GM21529 (cell line): ENCODE results near the gene PRR12.

Source experiments
- ATAC-seq: cut with Tn5 transposase; IDR thresholded peaks from one replicate; pipeline ENCODE4 v1.9.1; 2021; ENCODE audit not compliant: unreplicated experiment

The PRR12 gene

GRCh38 chr19:49590971-49591730 is at the start of gene PRR12:
TSS of gene PRR12 (plus strand) at chr19:49591182. CDS start at chr19:49591655, 473 bp downstream.
- no peak for ATAC-seq

- ATAC-seq, result no peak
Observed at GRCh38 chr19:49541914-49542313, 49.1 kb upstream of the PRR12 start.

- ATAC-seq, result no peak
Observed at GRCh38 chr19:49542446-49542845, 48.5 kb upstream of the PRR12 start.

- no peak for ATAC-seq
Observed at GRCh38 chr19:49543032-49543431, 48.0 kb upstream of the PRR12 start.

DNA sequence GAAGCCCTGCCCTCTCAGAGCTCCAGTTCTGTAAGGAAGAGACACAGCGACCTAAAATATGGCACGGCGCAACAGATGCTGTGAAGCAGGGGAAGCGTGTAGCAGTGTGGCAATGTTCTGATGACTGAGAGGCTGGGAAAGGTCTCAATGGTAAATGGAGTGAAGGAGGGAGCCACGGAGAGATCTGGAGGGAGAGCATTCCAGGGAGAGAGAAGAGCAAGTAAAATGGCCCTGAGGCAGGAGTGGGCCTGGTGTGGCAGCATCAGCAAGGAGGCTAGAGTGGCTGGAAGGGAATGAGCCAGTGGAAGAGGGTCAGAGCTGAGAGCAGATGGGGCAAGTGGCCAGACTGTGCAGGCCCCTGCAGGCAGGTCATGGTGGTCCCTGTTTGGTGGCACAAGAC is 46.8 kb upstream of the PRR12 start:
- no peak for ATAC-seq

- ATAC-seq, result no peak
Observed at GRCh38 chr19:49546825-49547565, 44.0 kb upstream of the PRR12 start.

DNA sequence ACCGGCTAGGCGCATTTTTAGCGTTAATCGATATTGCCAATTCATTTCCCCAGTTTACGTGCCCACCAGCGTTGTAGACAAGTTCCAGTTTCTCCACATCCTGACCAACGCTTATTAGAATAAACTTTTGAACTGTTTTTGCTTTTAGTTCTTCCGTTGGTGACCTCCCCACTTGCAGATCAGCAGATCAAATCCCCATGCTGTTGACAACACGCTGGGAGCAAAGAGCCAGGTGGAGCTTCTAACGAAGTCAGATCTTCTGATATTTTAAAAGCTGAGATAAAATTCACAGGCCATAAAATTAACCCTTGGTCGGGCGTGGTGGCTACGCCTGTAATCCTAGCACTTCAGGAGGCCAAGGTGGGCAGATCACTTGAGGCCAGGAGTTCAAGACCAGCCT is 41.9 kb upstream of the PRR12 start:
- no peak for ATAC-seq

DNA sequence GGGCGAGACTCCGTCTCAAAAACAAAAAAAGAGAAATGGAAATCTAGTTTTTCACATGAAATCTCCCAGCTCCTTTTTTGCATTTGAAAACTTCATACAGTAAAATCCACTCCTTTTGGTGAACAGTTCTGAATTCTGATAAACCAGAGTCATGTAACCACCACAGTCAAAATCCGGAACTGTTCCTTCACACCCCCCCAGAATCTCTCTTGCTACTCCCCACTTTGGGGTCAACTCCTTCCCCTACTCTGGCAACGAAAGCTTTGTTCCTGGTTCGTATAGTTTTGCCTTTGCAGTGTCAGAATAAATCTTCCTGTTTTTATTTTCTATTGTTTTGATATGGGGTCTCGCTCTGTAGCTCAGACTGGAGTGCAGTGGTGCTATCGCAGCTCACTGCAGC is 39.5 kb upstream of the PRR12 start:
- ATAC-seq, result no peak

- no peak for ATAC-seq
Observed at GRCh38 chr19:49552749-49553148, 38.2 kb upstream of the PRR12 start.

DNA sequence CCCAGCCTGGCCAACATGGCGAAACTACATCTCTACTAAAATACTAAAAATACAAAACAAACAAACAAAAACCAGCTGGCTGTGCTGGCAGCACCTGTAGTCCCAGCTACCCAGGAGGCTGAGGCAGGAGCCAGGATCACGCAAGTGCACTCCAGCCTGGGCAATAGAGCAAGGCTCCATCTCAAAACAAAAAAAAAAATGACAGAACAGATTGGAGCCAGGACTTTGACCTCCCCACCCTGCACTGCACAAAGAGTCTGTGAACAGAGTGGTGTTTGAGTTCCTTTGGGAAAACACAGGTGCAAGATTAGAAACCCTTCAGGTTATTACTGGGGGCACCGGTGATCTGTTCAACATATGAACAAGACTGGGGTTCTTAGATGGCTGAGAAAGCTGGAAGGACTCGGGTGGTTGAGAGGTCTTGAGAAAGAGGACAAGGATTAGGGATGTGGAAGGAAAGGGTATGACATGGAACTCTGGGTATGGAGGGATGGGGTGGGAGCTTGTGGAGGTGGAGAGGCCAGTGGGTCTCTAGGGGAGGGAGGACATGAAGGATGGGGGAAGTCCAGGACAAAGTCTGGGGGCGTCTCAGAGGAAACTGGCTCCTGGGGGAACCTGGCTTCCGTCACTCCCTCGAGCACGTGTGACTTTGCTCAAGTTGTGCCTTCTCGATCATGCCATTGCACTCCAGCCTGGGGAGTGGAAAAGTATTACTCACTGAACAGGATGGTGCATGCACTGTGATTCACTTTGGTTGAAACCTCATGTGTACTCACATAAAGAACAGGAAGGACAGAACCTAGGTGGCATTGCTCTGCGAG is 37.3 kb upstream of the PRR12 start:
- ATAC-seq, result no peak

GRCh38 chr19:49554701-49555181 is 36.2 kb upstream of the PRR12 start:
- ATAC-seq, result no peak

DNA sequence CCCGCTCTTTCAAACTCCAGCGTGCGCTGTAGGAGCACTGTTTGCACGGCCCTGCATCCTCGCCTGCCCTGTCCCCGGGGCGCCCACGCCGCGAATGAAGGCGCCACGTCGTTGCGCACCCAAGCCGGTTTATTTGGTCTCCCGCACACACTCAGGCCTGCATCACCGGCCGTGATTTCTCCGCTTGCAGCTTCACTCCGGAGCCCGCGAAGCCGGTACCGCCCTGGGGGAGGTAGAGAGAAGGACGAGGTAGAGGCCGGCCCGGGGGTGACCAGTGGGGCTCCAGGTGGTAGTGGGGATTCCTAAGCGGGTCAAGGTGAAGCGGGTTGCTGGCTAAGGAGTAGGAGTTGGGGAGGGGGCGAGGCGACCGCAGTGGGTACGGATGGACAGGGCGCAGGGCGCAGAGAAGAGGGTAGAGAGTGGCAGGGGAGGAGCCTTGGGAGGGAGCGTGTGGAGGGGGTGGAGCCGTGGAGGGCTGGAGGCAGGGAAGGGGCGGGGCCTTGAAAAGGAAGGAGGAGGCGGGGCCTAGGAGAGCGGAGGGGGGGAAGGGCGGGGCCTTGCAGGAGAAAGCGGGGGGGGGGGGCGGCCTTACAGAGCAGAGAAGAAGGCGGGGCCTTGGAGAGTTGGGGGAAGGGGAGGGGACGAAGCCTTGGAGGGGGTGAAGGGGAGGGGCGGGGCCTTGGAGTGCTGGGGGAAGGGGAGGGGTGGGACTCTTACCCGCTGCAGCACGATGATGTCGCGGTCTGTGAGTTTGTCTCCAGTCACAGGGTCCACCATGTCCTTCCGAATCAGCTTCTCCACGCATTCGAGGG is 35.2 kb upstream of the PRR12 start:
- ATAC-seq, result no peak

DNA sequence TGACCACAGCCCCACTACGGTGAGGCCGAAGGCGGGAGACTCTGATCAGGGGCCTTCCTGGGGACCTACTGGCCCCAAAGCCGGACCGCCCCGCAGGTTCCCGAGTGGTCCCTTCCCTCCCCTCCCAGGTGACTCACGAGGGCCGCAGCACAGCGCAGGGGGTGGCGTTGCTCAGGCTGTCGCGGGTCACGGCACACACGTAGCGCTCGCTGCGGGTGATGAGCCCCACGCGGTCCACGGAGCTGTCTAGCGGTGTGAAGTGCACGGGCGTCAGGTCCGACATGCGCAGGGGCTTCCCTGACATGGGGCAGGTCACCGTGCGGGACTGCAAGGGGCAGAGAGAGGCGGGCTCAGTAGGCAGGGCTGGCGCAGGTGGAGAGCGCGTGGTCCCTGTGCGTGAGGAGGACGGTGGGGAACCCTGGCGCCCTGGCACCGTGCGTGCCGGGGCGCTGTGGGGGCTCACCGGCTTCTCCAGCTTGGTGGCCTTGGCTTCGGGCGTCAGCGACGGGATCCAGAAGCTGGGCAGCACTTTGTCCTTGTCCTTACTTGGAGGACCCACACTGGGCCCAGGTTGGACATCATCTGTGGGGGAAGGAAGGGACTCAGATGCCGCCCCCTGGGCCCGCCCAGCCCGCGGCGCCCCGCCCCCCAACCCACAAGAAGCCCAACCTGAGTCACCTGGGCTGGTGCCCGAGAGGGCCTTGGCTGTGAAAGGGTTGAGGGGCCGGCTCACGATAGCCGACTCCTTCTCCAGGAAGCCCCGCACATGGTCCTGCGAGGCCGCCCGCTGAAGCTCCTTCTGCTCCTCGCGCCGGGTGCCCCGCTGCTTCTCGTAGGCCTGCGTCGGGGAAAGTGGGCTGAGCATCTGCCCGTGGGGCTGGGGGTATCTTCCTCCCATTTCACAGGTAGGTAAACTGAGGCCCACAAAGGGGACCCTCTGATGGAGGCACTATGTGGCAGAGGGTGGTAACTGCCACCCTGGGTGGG is 34.3 kb upstream of the PRR12 start:
- no peak for ATAC-seq

GRCh38 chr19:49557641-49558325 is 33.2 kb upstream of the PRR12 start:
- no peak for ATAC-seq

GRCh38 chr19:49558591-49558990 is 32.4 kb upstream of the PRR12 start:
- ATAC-seq, result no peak

GRCh38 chr19:49559443-49559842 is 31.5 kb upstream of the PRR12 start:
- no peak for ATAC-seq

DNA sequence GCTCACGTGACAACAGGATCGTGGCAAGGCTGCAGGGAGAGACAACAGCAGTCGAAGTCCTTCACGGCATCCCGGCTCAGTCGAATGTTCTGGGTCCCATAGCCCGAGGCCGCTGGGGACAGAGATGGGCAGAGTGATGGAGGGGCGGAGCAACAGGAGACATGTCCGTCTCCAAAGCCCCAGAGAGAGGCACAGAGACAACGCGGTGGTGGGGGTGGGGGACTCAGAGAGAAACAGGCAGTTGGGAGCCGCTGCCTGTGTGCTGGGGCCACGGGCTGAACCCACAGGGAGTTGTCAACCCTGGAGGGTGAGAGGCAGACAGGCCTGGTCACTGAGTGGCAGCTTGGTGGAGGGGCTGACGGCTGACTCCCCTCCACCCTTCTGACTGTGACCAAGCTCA is 31.1 kb upstream of the PRR12 start:
- ATAC-seq, result no peak

GRCh38 chr19:49560358-49560900 is 30.6 kb upstream of the PRR12 start:
- ATAC-seq, result no peak

DNA sequence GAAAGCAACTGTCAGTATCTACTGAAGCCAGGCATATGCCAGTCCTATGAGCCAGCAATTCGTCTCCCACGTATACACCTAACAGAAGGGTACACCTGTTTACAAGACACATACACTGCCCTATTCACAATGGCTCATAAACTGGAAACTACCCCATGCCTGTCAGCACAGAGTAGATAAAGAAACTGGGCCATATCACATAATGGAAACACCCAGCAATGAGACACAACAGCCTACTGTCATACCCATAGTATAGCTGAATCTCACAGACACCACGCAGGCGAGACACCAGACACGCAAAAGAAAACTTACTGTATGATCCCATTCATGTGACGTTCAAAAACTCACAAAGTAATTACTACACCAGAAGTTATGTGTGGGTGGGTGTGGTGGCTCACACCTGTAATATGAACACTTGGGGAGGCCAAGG is 26.4 kb upstream of the PRR12 start:
- no peak for ATAC-seq
